ENCODE results near the gene DPYD.

- no peak for TF ChIP-seq EZH2phosphoT487 (conservative IDR thresholded peaks at IDR 0.05; ENCODE audit: low read length)
- TF ChIP-seq, protein P1, sequence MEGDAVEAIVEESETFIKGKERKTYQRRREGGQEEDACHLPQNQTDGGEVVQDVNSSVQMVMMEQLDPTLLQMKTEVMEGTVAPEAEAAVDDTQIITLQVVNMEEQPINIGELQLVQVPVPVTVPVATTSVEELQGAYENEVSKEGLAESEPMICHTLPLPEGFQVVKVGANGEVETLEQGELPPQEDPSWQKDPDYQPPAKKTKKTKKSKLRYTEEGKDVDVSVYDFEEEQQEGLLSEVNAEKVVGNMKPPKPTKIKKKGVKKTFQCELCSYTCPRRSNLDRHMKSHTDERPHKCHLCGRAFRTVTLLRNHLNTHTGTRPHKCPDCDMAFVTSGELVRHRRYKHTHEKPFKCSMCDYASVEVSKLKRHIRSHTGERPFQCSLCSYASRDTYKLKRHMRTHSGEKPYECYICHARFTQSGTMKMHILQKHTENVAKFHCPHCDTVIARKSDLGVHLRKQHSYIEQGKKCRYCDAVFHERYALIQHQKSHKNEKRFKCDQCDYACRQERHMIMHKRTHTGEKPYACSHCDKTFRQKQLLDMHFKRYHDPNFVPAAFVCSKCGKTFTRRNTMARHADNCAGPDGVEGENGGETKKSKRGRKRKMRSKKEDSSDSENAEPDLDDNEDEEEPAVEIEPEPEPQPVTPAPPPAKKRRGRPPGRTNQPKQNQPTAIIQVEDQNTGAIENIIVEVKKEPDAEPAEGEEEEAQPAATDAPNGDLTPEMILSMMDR (IDR thresholded peaks at IDR 0.05; ENCODE audit: insufficient read depth, low read length, poor library complexity, severe bottlenecking) = no peak
Observed at GRCh38 chr1:97252076-97252475, 668.8 kb downstream of the DPYD start.

All from SU-DHL-6 (cell line).